Endothelial cell of umbilical vein (primary cell): Measurements from ENCODE around the gene FAM193A.

Experiments
- EZH2 ChIP-seq: IDR thresholded peaks from 2 replicates; pipeline ENCODE4 v1.6.1; 2012; ENCODE audit warnings: borderline replicate concordance, low read depth, mild to moderate bottlenecking, moderate library complexity, low read length, inconsistent platforms; ENCODE audit not compliant: severe bottlenecking
- FOS ChIP-seq: IDR thresholded peaks from 2 replicates; pipeline ENCODE4 v1.6.1; 2011; ENCODE audit warnings: mild to moderate bottlenecking, low read length, moderate library complexity, borderline replicate concordance; ENCODE audit not compliant: insufficient read depth
- GATA2 ChIP-seq: IDR thresholded peaks from 2 replicates; pipeline ENCODE4 v1.7.0; 2011; ENCODE audit warnings: low read depth, mild to moderate bottlenecking, moderate library complexity, mixed read lengths, low read length; ENCODE audit not compliant: insufficient read length, insufficient read depth
- JUN ChIP-seq: IDR thresholded peaks from 2 replicates; pipeline ENCODE4 v1.6.1; 2011; ENCODE audit warnings: borderline replicate concordance, low read depth; ENCODE audit not compliant: insufficient read length, insufficient read depth
- MYC ChIP-seq: IDR thresholded peaks from one replicate; pipeline ENCODE4 v1.6.1; 2011; ENCODE audit warnings: mild to moderate bottlenecking, low read depth, low read length
- POLR2A ChIP-seq: IDR thresholded peaks from 2 replicates; pipeline ENCODE4 v1.6.1; 2012; ENCODE audit warnings: low read depth, mild to moderate bottlenecking, control low read depth, low read length
- POLR2AphosphoS5 ChIP-seq: IDR thresholded peaks from 2 replicates; pipeline ENCODE4 v1.6.1; 2012; ENCODE audit warnings: low read depth, mild to moderate bottlenecking, control low read depth, low read length, moderate library complexity; ENCODE audit not compliant: insufficient read depth
- TF ChIP-seq, protein P1 (sequence below), 2 donors: IDR thresholded peaks; 1 replicate in 1 of 2; 2 replicates in 1 of 2; pipeline ENCODE4 v1.5.1; 2011; ENCODE audit warnings: low read length in 2 of 2, mild to moderate bottlenecking in 2 of 2, moderate library complexity in 2 of 2, control low read depth in 1 of 2, inconsistent platforms in 1 of 2, low read depth in 1 of 2; ENCODE audit not compliant: insufficient read depth in 1 of 2; ENCODE audit errors: extremely low read depth in 1 of 2
- TF ChIP-seq, protein P2 (sequence below): IDR thresholded peaks from 2 replicates; pipeline ENCODE4 v1.6.1; 2011; ENCODE audit not compliant: insufficient read depth, insufficient read length

DNA sequence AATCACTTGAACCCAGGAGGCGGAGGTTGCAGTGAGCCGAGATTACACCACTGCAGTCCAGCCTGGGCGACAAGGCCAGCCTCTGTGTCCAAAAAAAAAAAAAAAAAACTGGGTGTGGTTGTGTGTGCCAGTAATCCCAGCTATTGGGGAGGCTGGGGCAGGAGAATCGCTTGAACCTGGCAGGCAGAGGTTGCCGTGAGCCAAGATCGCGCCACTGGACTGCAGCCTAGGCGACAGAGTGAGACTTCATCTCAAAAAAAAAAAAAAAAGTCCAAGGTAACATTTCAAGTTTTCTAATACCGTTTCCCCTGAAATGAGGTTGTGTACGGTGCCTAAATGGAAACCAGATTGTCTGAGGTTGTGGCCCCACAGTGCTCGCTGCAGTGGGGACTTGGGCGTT, 35.6 kb downstream of the FAM193A start:
- TF ChIP-seq FOS (no peak), POLR2A (no peak), EZH2 (no peak), POLR2AphosphoS5 (no peak), MYC (no peak), GATA2 (no peak), JUN (no peak)
- TF ChIP-seq, protein P1, sequence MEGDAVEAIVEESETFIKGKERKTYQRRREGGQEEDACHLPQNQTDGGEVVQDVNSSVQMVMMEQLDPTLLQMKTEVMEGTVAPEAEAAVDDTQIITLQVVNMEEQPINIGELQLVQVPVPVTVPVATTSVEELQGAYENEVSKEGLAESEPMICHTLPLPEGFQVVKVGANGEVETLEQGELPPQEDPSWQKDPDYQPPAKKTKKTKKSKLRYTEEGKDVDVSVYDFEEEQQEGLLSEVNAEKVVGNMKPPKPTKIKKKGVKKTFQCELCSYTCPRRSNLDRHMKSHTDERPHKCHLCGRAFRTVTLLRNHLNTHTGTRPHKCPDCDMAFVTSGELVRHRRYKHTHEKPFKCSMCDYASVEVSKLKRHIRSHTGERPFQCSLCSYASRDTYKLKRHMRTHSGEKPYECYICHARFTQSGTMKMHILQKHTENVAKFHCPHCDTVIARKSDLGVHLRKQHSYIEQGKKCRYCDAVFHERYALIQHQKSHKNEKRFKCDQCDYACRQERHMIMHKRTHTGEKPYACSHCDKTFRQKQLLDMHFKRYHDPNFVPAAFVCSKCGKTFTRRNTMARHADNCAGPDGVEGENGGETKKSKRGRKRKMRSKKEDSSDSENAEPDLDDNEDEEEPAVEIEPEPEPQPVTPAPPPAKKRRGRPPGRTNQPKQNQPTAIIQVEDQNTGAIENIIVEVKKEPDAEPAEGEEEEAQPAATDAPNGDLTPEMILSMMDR (IDR thresholded peaks at IDR 0.05; ENCODE audit: extremely low read depth in 1 of 2, insufficient read depth in 1 of 2, low read depth in 1 of 2, low read length in 2 of 2): no peak
- TF ChIP-seq, protein P2, sequence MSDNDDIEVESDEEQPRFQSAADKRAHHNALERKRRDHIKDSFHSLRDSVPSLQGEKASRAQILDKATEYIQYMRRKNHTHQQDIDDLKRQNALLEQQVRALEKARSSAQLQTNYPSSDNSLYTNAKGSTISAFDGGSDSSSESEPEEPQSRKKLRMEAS: no peak
